ENCODE measurements around the gene PARD3B.

GRCh38 chr2:204504594-204504993, 40.7 kb upstream of the PARD3B start:
- TF ChIP-seq CTCF (conservative IDR thresholded peaks at IDR 0.05 in 1 of 2, IDR thresholded peaks at IDR 0.05 in 1 of 2; ENCODE audit: low read depth in 1 of 2, low read length in 2 of 2), result no peak
- TF ChIP-seq EZH2 (IDR thresholded peaks at IDR 0.05; ENCODE audit: low read length, missing control alignments), result no peak

Measured in fibroblast of lung (primary cell).